Mesendoderm (in vitro differentiated cells): Measurements from ENCODE around the gene DDC.
A peak's percentile ranks its signal among the peaks of the same experiment; 100 is the strongest.

Experiments used
- DNase-seq: peaks from one replicate; pipeline ENCODE4 v3.0.0; 2013
- H2AK5ac ChIP-seq: 2 replicates; pipeline ENCODE4 v1.6.1; 2013; ENCODE audit warnings: low read length, inconsistent platforms
- H2BK120ac ChIP-seq: 2 replicates; pipeline ENCODE4 v1.6.1; 2013; ENCODE audit warnings: low read depth, mild to moderate bottlenecking, low read length, moderate library complexity, mixed read lengths
- H2BK15ac ChIP-seq: replicated peaks from 2 replicates; pipeline ENCODE4 v1.6.1; 2013; ENCODE audit warnings: low read depth, mild to moderate bottlenecking, moderate library complexity
- H2BK5ac ChIP-seq: 2 replicates; pipeline ENCODE4 v1.6.1; 2013; ENCODE audit warnings: low read length, inconsistent platforms
- H3K18ac ChIP-seq: 2 replicates; pipeline ENCODE4 v1.6.1; 2013; ENCODE audit warnings: mild to moderate bottlenecking, low read length, mixed read lengths
- H3K23ac ChIP-seq: one replicate; pipeline ENCODE4 v1.6.1; 2013; ENCODE audit warnings: low read length
- H3K27ac ChIP-seq: 2 replicates; pipeline ENCODE4 v1.5.1; 2013; ENCODE audit warnings: low read depth, mild to moderate bottlenecking, inconsistent platforms, low read length, moderate library complexity
- H3K27me3 ChIP-seq: 2 replicates; pipeline ENCODE4 v1.6.1; 2013; ENCODE audit warnings: low read length, control low read depth, mild to moderate bottlenecking, inconsistent platforms; ENCODE audit not compliant: insufficient read depth, poor library complexity
- H3K36me3 ChIP-seq: 2 replicates; pipeline ENCODE4 v1.6.1; 2013; ENCODE audit warnings: low read length, inconsistent platforms; ENCODE audit not compliant: control insufficient read depth, insufficient read depth
- H3K4ac ChIP-seq: one replicate; pipeline ENCODE4 v1.6.1; 2013; ENCODE audit warnings: low read depth, mild to moderate bottlenecking, low read length, moderate library complexity
- H3K4me1 ChIP-seq: 2 replicates; pipeline ENCODE4 v1.6.1; 2013; ENCODE audit warnings: low read depth, low read length, inconsistent platforms; ENCODE audit not compliant: control insufficient read depth
- H3K4me2 ChIP-seq: 2 replicates; pipeline ENCODE4 v1.6.1; 2013; ENCODE audit warnings: low read length
- H3K4me3 ChIP-seq: 2 replicates; pipeline ENCODE4 v1.5.1; 2013; ENCODE audit warnings: mild to moderate bottlenecking, low read length
- H3K56ac ChIP-seq: one replicate; pipeline ENCODE4 v1.6.1; 2013; ENCODE audit warnings: low read length
- H3K79me1 ChIP-seq: 2 replicates; pipeline ENCODE4 v1.6.1; 2013; ENCODE audit warnings: low read length, inconsistent platforms
- H3K79me2 ChIP-seq: 2 replicates; pipeline ENCODE4 v1.6.1; 2013; ENCODE audit warnings: mild to moderate bottlenecking, low read length; ENCODE audit not compliant: control insufficient read depth, insufficient read depth
- H3K9ac ChIP-seq: 2 replicates; pipeline ENCODE4 v1.6.1; 2013; ENCODE audit warnings: low read length, inconsistent platforms
- H4K5ac ChIP-seq: one replicate; pipeline ENCODE4 v1.6.1; 2013; ENCODE audit warnings: low read length
- H4K8ac ChIP-seq: one replicate; pipeline ENCODE4 v1.6.1; 2013; ENCODE audit warnings: low read depth, mild to moderate bottlenecking, control low read depth, low read length, moderate library complexity
- WGBS: extraction: QIAGEN DNeasy Blood & Tissue Kit; methylation state at CpG from one replicate; pipeline ENCODE4 v1.1.7; 2013; ENCODE audit warnings: low lambda C conversion rate, missing lambda C conversion rate; ENCODE audit not compliant: insufficient coverage; ENCODE audit errors: extremely low coverage; 5-methylcytosine and 5-hydroxymethylcytosine counted together

The DDC gene

GRCh38 chr7:50436133-50436806 is 128.9 kb downstream of the DDC start:
- H2BK120ac ChIP-seq: no peak overlapping the region
- H3K23ac ChIP-seq: no peak overlapping the region
- peak; percentile 75 for DNase-seq
- H3K9ac ChIP-seq: no peak overlapping the region
- no peaks in the 10 kb centered on the region for H3K79me2 ChIP-seq
- H2BK15ac ChIP-seq: no peak overlapping the region
- H3K18ac ChIP-seq: no peak overlapping the region
- H4K5ac ChIP-seq: no peak overlapping the region
- no peak overlapping the region for H4K8ac ChIP-seq
- H3K27me3 ChIP-seq: no peaks in the 10 kb centered on the region
- no peaks in the 10 kb centered on the region for H3K79me1 ChIP-seq
- H2BK5ac ChIP-seq: no peak overlapping the region
- H3K36me3 ChIP-seq: peaks cover 1% of the 10 kb centered on the region
- no peak overlapping the region for H3K4ac ChIP-seq
- no peak overlapping the region for H3K4me2 ChIP-seq
- H3K56ac ChIP-seq: no peak overlapping the region
- no peak overlapping the region for H3K4me3 ChIP-seq
- no peak overlapping the region for H2AK5ac ChIP-seq
- no CpG with 5 or more reads among the region's 3 CpGs for WGBS
- H3K27ac ChIP-seq: no peak overlapping the region
- no peaks in the 10 kb centered on the region for H3K4me1 ChIP-seq

- Histone ChIP-seq H3K27me3 (no peaks in the 10 kb centered on the region), H4K5ac (no peak overlapping the region), H3K23ac (no peak overlapping the region), H4K8ac (no peak overlapping the region), H3K4me3 (no peak overlapping the region), H3K4ac (no peak overlapping the region), H3K79me2 (no peaks in the 10 kb centered on the region), H2AK5ac (no peak overlapping the region), H3K9ac (no peak overlapping the region), H2BK120ac (no peak overlapping the region), H3K4me2 (no peak overlapping the region), H2BK5ac (no peak overlapping the region), H3K27ac (no peak overlapping the region), H3K79me1 (no peaks in the 10 kb centered on the region), H3K18ac (no peak overlapping the region), H3K4me1 (no peaks in the 10 kb centered on the region), H3K56ac (no peak overlapping the region), H3K36me3 (peaks cover under 1% of the 10 kb centered on the region), H2BK15ac (no peak overlapping the region)
- no peak for DNase-seq
- no CpG with 5 or more reads among the region's 4 CpGs for WGBS
These were observed 133.4 kb downstream of the DDC start for GRCh38 chr7:50431722-50432305.

DNA sequence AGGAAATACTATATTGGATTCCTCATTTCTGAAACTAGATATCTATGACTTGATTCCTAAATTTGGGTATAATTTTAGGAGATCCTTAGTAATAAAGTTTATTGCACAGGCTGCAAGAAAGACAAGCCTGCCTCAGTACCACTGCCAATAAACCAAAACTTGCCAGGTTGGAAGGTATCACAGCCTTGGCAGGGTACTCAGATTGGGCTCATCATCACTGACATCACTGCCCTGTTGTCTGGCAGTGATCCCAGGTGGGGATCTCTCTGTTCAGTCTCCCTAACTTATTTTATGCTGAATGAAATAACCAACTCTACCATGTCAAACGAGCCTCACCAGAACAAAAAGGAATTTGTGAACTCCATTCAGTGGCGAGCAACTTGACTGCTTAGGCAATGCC is 133.9 kb downstream of the DDC start:
- Histone ChIP-seq H4K8ac (no peak overlapping the region), H3K9ac (no peak overlapping the region), H3K36me3 (no peaks in the 10 kb centered on the region), H3K79me1 (no peaks in the 10 kb centered on the region), H2BK120ac (no peak overlapping the region), H2AK5ac (no peak overlapping the region), H3K27ac (no peak overlapping the region), H3K56ac (no peak overlapping the region), H3K23ac (no peak overlapping the region), H3K27me3 (no peaks in the 10 kb centered on the region), H3K4me1 (no peaks in the 10 kb centered on the region), H2BK5ac (no peak overlapping the region), H2BK15ac (no peak overlapping the region), H3K4ac (no peak overlapping the region), H3K18ac (no peak overlapping the region), H3K79me2 (no peaks in the 10 kb centered on the region), H3K4me3 (no peak overlapping the region), H4K5ac (no peak overlapping the region), H3K4me2 (no peak overlapping the region)
- DNase-seq: no peak
- no CpG with 5 or more reads among the region's 2 CpGs for WGBS

GRCh38 chr7:50428911-50429310 is 136.3 kb downstream of the DDC start:
- Histone ChIP-seq H3K9ac (no peak overlapping the region), H3K36me3 (no peaks in the 10 kb centered on the region), H3K23ac (no peak overlapping the region)

GRCh38 chr7:50427518-50427917 is 137.7 kb downstream of the DDC start:
- H2BK15ac ChIP-seq: no peak overlapping the region
- WGBS: no CpG with 5 or more reads among the region's 2 CpGs
- no peak overlapping the region for H3K9ac ChIP-seq
- no peak overlapping the region for H3K56ac ChIP-seq
- H4K5ac ChIP-seq: no peak overlapping the region
- no peak overlapping the region for H3K4me3 ChIP-seq
- no peak overlapping the region for H2BK120ac ChIP-seq
- H3K4me2 ChIP-seq: no peak overlapping the region
- no peak overlapping the region for H3K27ac ChIP-seq
- H3K23ac ChIP-seq: no peak overlapping the region
- DNase-seq: no peak
- H2AK5ac ChIP-seq: no peak overlapping the region
- no peak overlapping the region for H2BK5ac ChIP-seq
- no peaks in the 10 kb centered on the region for H3K27me3 ChIP-seq
- no peaks in the 10 kb centered on the region for H3K79me1 ChIP-seq
- no peak overlapping the region for H3K18ac ChIP-seq
- H3K4ac ChIP-seq: no peak overlapping the region
- H3K79me2 ChIP-seq: no peaks in the 10 kb centered on the region
- no peaks in the 10 kb centered on the region for H3K4me1 ChIP-seq
- no peak overlapping the region for H4K8ac ChIP-seq
- H3K36me3 ChIP-seq: no peaks in the 10 kb centered on the region

More at GRCh38 chr7:50428911-50429310, 136.3 kb downstream of the DDC start:
- Histone ChIP-seq H3K4me3 (no peak overlapping the region), H3K79me2 (no peaks in the 10 kb centered on the region), H3K27ac (no peak overlapping the region), H2BK120ac (no peak overlapping the region), H3K18ac (no peak overlapping the region), H3K4me2 (no peak overlapping the region), H2BK15ac (no peak overlapping the region), H3K79me1 (no peaks in the 10 kb centered on the region), H3K56ac (no peak overlapping the region), H4K8ac (no peak overlapping the region), H3K4ac (no peak overlapping the region), H2BK5ac (no peak overlapping the region), H2AK5ac (no peak overlapping the region), H4K5ac (no peak overlapping the region), H3K27me3 (no peaks in the 10 kb centered on the region), H3K4me1 (no peaks in the 10 kb centered on the region)
- DNase-seq: no peak
- WGBS: no CpG with 5 or more reads among the region's 3 CpGs
